ENCODE data around the gene VSTM5. TPM values are rescaled to one million over a fixed set of nuclear protein-coding genes. Genes with fewer than 3 reads are reported as not detected.
A peak's percentile ranks its signal among the peaks of the same experiment; 100 is the strongest.
"Not testable (repeated sequence)": the region's sequence is repeated elsewhere in the genome, so short reads cannot be mapped to it uniquely, and the experiment has no call there.

The VSTM5 gene, protein sequence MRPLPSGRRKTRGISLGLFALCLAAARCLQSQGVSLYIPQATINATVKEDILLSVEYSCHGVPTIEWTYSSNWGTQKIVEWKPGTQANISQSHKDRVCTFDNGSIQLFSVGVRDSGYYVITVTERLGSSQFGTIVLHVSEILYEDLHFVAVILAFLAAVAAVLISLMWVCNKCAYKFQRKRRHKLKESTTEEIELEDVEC
- polyA plus RNA-seq (2013, experiment 1 of 4), result 0.35 TPM
- polyA plus RNA-seq (2013, experiment 2 of 4), result 0.28 TPM
- polyA plus RNA-seq (2013, experiment 3 of 4), result 0.11 TPM
- 0.28 TPM for polyA plus RNA-seq (2013, experiment 4 of 4)

DNA sequence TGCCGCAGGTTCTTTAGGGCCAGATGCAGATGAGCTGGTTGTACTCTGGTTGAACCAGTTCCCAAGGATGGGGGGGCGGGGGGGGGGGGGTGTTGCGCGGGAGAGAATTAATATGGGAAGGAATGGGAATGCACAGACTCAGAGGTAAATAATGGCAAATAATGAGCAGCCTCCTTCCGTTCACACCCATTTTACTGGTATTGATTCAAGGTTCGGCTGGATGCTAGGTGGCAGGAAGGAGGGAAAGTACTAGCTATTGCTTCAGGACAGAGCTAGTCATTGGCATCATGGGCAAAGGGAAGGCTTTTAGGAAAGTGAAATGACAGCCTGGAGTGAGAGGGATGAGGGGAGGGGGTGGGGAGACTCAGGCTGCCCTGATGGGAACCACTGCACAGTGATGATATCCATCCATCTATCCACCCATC, at the start of gene VSTM5:
TSS of gene VSTM5 (minus strand) at position 25 of the 425 bp plus-strand sequence. CDS start 116 bp downstream, outside the sequence.
- Histone ChIP-seq H3K4me1 (ENCODE audit: control insufficient read depth, insufficient read depth, low read length) (no peaks in the 10 kb centered on the region), H3K27me3 (ENCODE audit: control insufficient read depth, insufficient read depth, low read length, poor library complexity, severe bottlenecking) (no peaks in the 10 kb centered on the region), H3K36me3 (ENCODE audit: control insufficient read depth, insufficient read depth, low read length) (no peaks in the 10 kb centered on the region), H3K27ac (ENCODE audit: insufficient read depth, low read depth, low read length, poor library complexity, severe bottlenecking) (no peak within 1 kb of the TSS), H3K4me3 (ENCODE audit: insufficient read depth, low read depth, low read length) (peak within 1 kb of the TSS; percentile 32), H3K9me3 (ENCODE audit: control insufficient read depth, low read length) (no peaks in the 10 kb centered on the region)
- 79 to 80% methylated on average over 6 of the region's 6 CpGs for WGBS, 2 experiments

DNA sequence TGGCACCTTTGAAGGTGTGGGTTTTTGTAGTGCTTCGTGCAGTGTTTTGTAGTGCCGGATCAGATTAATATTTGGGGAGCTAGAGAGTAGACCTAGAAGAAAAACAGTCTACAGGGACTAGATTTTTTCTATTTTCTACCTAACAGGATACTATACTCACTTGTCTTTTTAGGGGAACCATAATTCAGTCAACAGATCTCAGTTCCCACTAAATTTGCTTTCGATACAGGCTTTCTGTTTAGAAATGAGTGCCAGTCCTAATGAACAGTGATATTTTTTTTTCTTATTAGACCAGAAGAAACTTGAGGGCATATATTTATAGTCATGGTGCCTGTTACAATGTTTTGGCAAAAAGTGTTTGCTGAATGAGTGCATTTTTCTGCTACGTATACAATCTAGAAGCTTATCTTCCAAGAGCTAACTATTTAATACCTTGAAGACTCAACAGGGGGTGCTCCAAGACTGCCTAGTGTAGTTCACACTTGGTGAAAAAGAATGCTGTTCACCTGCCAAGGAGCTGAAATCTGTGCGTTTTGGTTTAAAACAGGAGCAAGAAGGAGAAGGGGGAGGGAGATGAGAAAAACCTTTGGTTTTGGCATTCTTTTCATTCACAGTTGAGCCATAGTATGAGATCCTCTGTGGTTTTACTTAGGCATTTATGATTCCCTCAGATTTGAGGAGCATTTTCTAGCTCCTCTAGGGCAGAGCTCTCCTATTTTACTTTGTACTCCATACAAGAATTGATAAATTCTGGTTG, 44.9 kb upstream of the VSTM5 start:
- H3K36me3 ChIP-seq (ENCODE audit: control insufficient read depth, insufficient read depth, low read length), result no peaks in the 10 kb centered on the region
- H3K4me3 ChIP-seq (ENCODE audit: insufficient read depth, low read depth, low read length), result no peak overlapping the region
- WGBS, 2 experiments, result 58 to 72% methylated on average over 4 to 5 of the region's 5 CpGs
- H3K4me1 ChIP-seq (ENCODE audit: control insufficient read depth, insufficient read depth, low read length), result no peaks in the 10 kb centered on the region
- H3K27me3 ChIP-seq (ENCODE audit: control insufficient read depth, insufficient read depth, low read length, poor library complexity, severe bottlenecking), result no peaks in the 10 kb centered on the region
- no peak overlapping the region for H3K27ac ChIP-seq (ENCODE audit: insufficient read depth, low read depth, low read length, poor library complexity, severe bottlenecking)
- no peaks in the 10 kb centered on the region for H3K9me3 ChIP-seq (ENCODE audit: control insufficient read depth, low read length)

DNA sequence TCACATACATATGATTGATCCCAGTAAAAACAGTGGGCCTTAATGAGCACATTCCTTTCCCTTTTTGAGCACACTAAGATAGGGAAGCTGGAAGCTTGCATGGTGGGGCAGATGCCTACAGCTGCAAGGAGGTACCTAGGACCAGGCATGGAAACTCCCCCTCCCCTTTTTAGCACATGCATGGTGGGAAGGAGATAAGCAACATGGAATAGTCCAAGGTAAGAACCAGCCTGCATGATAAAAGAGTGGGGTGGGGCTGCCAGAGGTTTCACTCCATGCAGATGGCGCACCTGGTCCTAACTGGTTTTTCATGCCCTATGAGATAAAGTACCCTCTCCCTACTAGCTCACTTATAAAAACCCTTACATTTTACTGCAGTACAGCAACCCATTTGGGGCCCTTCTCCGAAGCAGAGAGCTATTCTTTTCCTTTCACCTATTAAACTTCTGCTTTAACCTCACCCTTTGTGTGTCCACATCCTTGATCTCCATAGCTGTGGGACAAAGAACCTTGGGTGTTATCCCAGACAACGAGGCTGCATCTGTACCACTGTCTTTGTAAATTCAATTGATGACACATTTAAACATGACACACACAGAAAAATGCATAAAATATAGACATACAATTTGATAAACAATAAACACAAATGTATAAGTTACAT, 40.1 kb upstream of the VSTM5 start:
- no peaks in the 10 kb centered on the region for H3K27me3 ChIP-seq (ENCODE audit: control insufficient read depth, insufficient read depth, low read length, poor library complexity, severe bottlenecking)
- H3K4me1 ChIP-seq (ENCODE audit: control insufficient read depth, insufficient read depth, low read length), result no peaks in the 10 kb centered on the region
- no peak overlapping the region for H3K4me3 ChIP-seq (ENCODE audit: insufficient read depth, low read depth, low read length)
- no peaks in the 10 kb centered on the region for H3K36me3 ChIP-seq (ENCODE audit: control insufficient read depth, insufficient read depth, low read length)
- no peak overlapping the region for H3K27ac ChIP-seq (ENCODE audit: insufficient read depth, low read depth, low read length, poor library complexity, severe bottlenecking)
- no peaks in the 10 kb centered on the region for H3K9me3 ChIP-seq (ENCODE audit: control insufficient read depth, low read length)
- 82 to 88% methylated on average over 3 of the region's 3 CpGs for WGBS, 2 experiments

DNA sequence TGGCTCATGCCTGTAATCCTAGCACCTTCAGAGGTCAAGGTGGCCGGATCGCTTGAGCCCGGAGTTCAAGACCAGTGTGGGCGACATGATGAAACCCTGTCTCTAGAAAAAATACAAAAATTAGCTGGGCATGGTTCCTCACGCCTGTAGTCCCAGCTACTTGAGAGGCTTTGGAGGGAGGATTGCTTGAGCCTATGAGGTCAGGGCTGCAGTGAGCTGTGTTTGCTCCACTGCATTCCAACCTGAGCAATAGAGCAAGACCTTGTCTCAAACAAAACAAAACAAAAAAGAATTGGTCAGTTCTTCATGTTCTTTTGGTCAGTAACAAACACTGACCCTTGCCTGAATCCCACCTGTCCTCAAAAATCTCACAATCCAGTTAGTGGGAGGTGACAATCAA, 36.7 kb upstream of the VSTM5 start:
- no peaks in the 10 kb centered on the region for H3K9me3 ChIP-seq (ENCODE audit: control insufficient read depth, low read length)
- 91 to 94% methylated on average over 5 of the region's 5 CpGs for WGBS, 2 experiments
- H3K4me1 ChIP-seq (ENCODE audit: control insufficient read depth, insufficient read depth, low read length), result no peaks in the 10 kb centered on the region
- no peak overlapping the region for H3K4me3 ChIP-seq (ENCODE audit: insufficient read depth, low read depth, low read length)
- no peak overlapping the region for H3K27ac ChIP-seq (ENCODE audit: insufficient read depth, low read depth, low read length, poor library complexity, severe bottlenecking)
- H3K27me3 ChIP-seq (ENCODE audit: control insufficient read depth, insufficient read depth, low read length, poor library complexity, severe bottlenecking), result no peaks in the 10 kb centered on the region
- no peaks in the 10 kb centered on the region for H3K36me3 ChIP-seq (ENCODE audit: control insufficient read depth, insufficient read depth, low read length)

DNA sequence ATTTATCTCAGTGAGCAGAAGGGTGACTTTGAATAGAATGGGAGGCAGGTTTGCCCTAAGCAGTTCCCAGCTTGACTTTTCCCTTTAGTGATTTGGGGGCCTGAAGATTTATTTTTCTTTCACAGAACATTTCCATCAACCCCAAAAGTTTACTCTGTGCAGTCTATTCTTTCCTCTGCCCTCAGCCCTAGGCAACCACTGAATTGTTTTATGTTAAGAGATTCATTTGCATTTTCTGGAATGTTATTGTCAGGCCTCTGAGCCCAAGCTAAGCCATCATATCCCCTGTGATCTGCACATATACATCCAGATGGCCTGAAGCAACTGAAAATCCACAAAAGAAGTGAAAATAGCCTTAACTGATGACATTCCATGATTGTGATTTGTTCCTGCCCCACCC, 28.7 kb upstream of the VSTM5 start:
- H3K4me1 ChIP-seq (ENCODE audit: control insufficient read depth, insufficient read depth, low read length); H3K27ac ChIP-seq (ENCODE audit: insufficient read depth, low read depth, low read length, poor library complexity, severe bottlenecking): not testable (repeated sequence)

DNA sequence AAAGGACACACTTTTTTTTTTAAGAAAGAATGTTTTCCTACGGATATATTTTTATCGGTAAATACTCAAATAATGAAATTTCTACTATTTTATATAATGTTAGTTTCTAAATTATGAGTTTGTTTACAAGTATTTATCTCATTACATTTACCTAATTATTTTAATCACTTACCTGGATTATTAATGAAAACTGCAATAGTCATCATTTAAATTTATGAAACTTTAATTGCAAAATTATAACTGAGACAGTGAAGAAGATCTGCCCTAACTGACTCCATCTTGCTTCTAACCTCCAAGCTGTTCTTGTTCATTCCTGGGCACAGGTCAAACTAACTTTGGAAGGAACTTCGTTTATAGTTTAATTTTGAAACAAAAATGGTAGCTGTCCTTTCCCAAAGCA, 25.2 kb upstream of the VSTM5 start:
- Histone ChIP-seq H3K4me1 (ENCODE audit: control insufficient read depth, insufficient read depth, low read length) (no peaks in the 10 kb centered on the region), H3K36me3 (ENCODE audit: control insufficient read depth, insufficient read depth, low read length) (no peaks in the 10 kb centered on the region), H3K27ac (ENCODE audit: insufficient read depth, low read depth, low read length, poor library complexity, severe bottlenecking) (no peak overlapping the region), H3K27me3 (ENCODE audit: control insufficient read depth, insufficient read depth, low read length, poor library complexity, severe bottlenecking) (no peaks in the 10 kb centered on the region), H3K9me3 (ENCODE audit: control insufficient read depth, low read length) (no peaks in the 10 kb centered on the region), H3K4me3 (ENCODE audit: insufficient read depth, low read depth, low read length) (no peak overlapping the region)
- WGBS, 2 experiments, result 86 to 100% methylated on average over 1 of the region's 3 CpGs

More for the DNA sequence above, 28.7 kb upstream of the VSTM5 start:
- H3K27me3 ChIP-seq (ENCODE audit: control insufficient read depth, insufficient read depth, low read length, poor library complexity, severe bottlenecking); H3K36me3 ChIP-seq (ENCODE audit: control insufficient read depth, insufficient read depth, low read length); H3K9me3 ChIP-seq (ENCODE audit: control insufficient read depth, low read length); H3K4me3 ChIP-seq (ENCODE audit: insufficient read depth, low read depth, low read length): not testable (repeated sequence)

DNA sequence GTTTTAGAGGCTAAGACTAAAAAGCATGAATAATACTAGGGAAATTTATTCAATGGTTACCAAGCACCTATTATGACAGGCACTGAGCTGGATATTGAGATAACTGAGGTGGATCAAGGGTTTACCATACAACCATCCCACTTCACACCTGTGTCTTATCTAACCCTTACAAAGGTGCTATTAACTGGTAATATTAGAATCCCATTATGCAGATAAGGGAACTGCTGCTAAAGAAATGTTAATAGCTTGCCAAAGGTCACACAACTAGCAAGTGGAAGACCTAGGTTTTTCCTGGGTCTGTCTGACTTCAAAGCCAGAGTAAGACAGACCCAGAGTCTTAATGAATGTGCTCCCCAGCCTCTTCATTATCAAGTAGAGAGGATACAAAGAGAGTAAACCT, 21.1 kb upstream of the VSTM5 start:
- H3K27me3 ChIP-seq (ENCODE audit: control insufficient read depth, insufficient read depth, low read length, poor library complexity, severe bottlenecking), result no peaks in the 10 kb centered on the region
- no peak overlapping the region for H3K27ac ChIP-seq (ENCODE audit: insufficient read depth, low read depth, low read length, poor library complexity, severe bottlenecking)
- no peaks in the 10 kb centered on the region for H3K4me1 ChIP-seq (ENCODE audit: control insufficient read depth, insufficient read depth, low read length)
- H3K36me3 ChIP-seq (ENCODE audit: control insufficient read depth, insufficient read depth, low read length), result no peaks in the 10 kb centered on the region
- no peak overlapping the region for H3K4me3 ChIP-seq (ENCODE audit: insufficient read depth, low read depth, low read length)
- H3K9me3 ChIP-seq (ENCODE audit: control insufficient read depth, low read length), result no peaks in the 10 kb centered on the region

DNA sequence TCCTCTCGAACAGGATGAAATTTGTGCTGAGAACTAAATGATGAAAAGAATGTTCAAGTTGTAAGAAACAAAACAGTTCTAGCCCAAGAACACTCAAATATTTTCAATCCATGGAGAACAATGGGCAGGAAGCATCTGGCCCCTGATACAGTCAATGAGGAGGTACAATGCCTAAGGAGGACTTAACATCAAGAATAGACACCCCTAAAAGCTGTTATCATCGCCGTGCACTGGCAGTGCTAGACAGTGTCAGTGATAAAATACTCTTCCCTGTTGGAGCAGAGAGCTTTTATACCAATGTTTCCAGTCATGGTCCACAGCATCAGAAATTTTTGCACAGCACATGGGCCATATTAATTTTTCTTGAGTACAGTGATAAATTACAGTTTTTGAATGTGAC, 20.2 kb upstream of the VSTM5 start:
- Histone ChIP-seq H3K4me3 (ENCODE audit: insufficient read depth, low read depth, low read length) (no peak overlapping the region), H3K27ac (ENCODE audit: insufficient read depth, low read depth, low read length, poor library complexity, severe bottlenecking) (no peak overlapping the region), H3K4me1 (ENCODE audit: control insufficient read depth, insufficient read depth, low read length) (no peaks in the 10 kb centered on the region), H3K9me3 (ENCODE audit: control insufficient read depth, low read length) (no peaks in the 10 kb centered on the region), H3K36me3 (ENCODE audit: control insufficient read depth, insufficient read depth, low read length) (no peaks in the 10 kb centered on the region), H3K27me3 (ENCODE audit: control insufficient read depth, insufficient read depth, low read length, poor library complexity, severe bottlenecking) (no peaks in the 10 kb centered on the region)
- 91 to 94% methylated on average over 3 of the region's 3 CpGs for WGBS, 2 experiments

DNA sequence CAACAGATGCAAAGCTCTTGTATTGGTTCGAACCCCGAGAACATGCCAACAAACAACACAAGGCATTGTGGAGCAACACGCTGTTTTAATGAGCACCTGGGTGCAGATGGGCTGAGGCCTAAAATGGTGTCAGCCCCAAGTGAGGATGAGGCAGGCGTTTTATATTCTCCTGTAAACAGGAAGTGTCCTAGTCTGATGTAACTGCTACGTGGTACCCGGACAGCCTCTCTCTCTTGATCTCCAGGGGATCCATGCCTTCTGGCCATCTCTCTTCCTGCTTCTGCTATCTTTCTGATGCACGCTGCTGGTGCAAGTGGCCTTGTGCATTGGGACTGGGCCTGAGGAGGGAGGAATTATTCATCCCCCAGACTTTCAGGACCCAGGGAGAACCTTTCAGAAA, 19.4 kb upstream of the VSTM5 start:
- no peaks in the 10 kb centered on the region for H3K4me1 ChIP-seq (ENCODE audit: control insufficient read depth, insufficient read depth, low read length)
- H3K4me3 ChIP-seq (ENCODE audit: insufficient read depth, low read depth, low read length), result no peak overlapping the region
- 90 to 95% methylated on average over 7 of the region's 7 CpGs for WGBS, 2 experiments
- H3K27me3 ChIP-seq (ENCODE audit: control insufficient read depth, insufficient read depth, low read length, poor library complexity, severe bottlenecking), result no peaks in the 10 kb centered on the region
- H3K36me3 ChIP-seq (ENCODE audit: control insufficient read depth, insufficient read depth, low read length), result no peaks in the 10 kb centered on the region
- no peaks in the 10 kb centered on the region for H3K9me3 ChIP-seq (ENCODE audit: control insufficient read depth, low read length)
- no peak overlapping the region for H3K27ac ChIP-seq (ENCODE audit: insufficient read depth, low read depth, low read length, poor library complexity, severe bottlenecking)

DNA sequence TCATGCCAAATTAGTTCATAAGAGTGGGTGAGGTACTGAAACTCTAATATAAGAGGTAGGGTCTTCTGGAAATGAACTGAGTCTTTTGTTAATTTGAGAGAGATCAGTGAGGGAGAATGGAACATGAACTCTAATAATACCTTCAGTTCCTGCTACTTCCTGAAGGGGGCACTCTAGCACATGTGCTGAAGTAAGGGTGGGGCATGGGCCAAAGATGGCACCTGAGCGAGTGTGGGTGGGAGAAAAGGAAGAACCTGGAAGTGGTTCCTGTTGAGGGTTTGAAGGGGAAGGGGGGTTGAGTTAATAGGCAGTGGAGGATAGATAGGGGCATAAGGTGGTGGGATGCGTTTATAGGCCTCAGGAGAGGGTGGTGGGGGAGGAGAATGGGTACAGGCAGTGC, 18.0 kb upstream of the VSTM5 start:
- H3K27ac ChIP-seq (ENCODE audit: insufficient read depth, low read depth, low read length, poor library complexity, severe bottlenecking); H3K4me1 ChIP-seq (ENCODE audit: control insufficient read depth, insufficient read depth, low read length); H3K4me3 ChIP-seq (ENCODE audit: insufficient read depth, low read depth, low read length); H3K9me3 ChIP-seq (ENCODE audit: control insufficient read depth, low read length); H3K27me3 ChIP-seq (ENCODE audit: control insufficient read depth, insufficient read depth, low read length, poor library complexity, severe bottlenecking); H3K36me3 ChIP-seq (ENCODE audit: control insufficient read depth, insufficient read depth, low read length): not testable (repeated sequence)
- whole genome bisulfite sequencing, 2 experiments, result 89 to 90% methylated on average over 2 of the region's 2 CpGs

Data from ectodermal cell (in vitro differentiated cells).